Erythroblast (primary cell): ENCODE measurements around the gene TYSND1.

Source experiments
- GATA1 ChIP-seq: IDR thresholded peaks from 2 replicates; pipeline ENCODE4 v1.6.1; 2011; ENCODE audit warnings: low read depth, mild to moderate bottlenecking, control low read depth, low read length, moderate library complexity
- POLR2A ChIP-seq: IDR thresholded peaks from 2 replicates; pipeline ENCODE4 v1.6.1; 2011; ENCODE audit warnings: mild to moderate bottlenecking, low read length

GRCh38 chr10:70162151-70162891 lies 15.8 kb upstream of the TYSND1 start:
- TF ChIP-seq POLR2A (no peak), GATA1 (no peak)
